ENCODE results near the gene MAML3.

DNA sequence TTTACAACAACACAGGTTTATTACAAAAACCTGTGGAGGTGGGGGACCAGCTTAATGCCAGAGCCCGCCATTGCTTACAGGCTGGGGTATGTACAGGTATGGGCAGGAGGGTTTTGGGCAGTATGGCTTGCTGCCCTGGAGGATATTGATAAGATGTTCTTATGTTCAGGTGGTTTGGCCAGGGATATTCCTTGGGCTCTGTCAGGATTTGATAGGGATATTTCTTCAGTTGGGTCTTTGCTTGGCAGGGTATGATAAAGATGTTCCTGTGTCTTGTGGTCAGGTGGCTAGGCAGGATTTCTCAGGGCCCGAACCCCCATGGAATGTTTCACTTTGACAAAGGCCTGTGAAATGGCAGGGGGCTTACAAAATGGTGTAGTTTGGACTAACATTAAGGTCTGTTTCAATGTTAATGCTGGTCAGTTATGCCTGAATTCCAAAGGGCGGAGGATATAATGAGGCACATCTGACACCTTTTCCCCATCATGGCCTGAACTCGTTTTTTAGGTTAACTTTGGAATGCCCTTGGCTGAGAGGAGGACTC lies 485.3 kb downstream of the MAML3 start:
- TF ChIP-seq, protein P1, sequence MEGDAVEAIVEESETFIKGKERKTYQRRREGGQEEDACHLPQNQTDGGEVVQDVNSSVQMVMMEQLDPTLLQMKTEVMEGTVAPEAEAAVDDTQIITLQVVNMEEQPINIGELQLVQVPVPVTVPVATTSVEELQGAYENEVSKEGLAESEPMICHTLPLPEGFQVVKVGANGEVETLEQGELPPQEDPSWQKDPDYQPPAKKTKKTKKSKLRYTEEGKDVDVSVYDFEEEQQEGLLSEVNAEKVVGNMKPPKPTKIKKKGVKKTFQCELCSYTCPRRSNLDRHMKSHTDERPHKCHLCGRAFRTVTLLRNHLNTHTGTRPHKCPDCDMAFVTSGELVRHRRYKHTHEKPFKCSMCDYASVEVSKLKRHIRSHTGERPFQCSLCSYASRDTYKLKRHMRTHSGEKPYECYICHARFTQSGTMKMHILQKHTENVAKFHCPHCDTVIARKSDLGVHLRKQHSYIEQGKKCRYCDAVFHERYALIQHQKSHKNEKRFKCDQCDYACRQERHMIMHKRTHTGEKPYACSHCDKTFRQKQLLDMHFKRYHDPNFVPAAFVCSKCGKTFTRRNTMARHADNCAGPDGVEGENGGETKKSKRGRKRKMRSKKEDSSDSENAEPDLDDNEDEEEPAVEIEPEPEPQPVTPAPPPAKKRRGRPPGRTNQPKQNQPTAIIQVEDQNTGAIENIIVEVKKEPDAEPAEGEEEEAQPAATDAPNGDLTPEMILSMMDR (IDR thresholded peaks at IDR 0.05) = no peak
- TF ChIP-seq POLR2A (IDR thresholded peaks at IDR 0.05) (no peak), POLR2AphosphoS5 (IDR thresholded peaks at IDR 0.05) (no peak)
